ENCODE results near the gene DHX40. TPM values are rescaled to one million over a fixed set of nuclear protein-coding genes. Genes with fewer than 3 reads are reported as not detected.
"Not testable (repeated sequence)": the region's sequence is repeated elsewhere in the genome, so short reads cannot be mapped to it uniquely, and the experiment has no call there.

DHX40 gene
- total and polyA plus RNA-seq, 10 donors: 9.3 to 33.5 (median 25.4) TPM

DNA sequence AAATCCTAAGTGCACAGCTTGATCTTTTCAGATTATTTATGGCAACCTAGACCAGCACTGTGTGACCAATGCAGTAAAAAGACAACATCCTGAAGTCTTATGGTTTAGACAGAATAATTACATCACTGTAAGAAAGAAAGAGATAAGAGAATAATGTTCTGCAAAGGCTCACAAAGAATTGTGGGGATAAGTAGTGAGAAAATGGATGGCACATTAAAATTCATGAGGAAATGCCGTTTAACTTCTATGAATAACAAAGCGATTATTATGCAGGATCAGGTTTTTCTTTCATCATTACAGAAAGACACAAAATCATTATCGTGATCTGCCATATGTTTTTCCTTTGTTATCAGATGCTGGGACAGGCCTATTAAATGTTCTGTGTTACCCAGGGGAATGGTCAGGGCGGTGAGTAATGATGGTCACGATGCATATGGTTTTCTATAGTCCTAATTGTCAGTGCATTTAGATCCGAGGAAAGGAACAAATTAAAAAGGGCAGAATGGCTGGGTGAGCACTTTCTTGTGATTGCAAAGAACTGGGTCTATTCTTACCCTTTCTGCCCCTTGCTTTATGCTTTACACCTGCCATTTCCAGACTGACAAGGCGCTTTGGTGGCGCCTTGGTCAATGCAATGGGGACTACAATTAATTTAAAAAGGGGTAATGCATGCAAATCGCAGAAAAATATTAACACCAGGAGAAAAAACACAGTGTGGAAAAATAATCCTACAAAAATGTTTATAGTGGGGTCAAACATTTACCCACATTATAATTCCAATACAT, 18.1 kb upstream of the DHX40 start:
- TF ChIP-seq POLR2A (IDR thresholded peaks at IDR 0.05): no peak
- no peak for TF ChIP-seq POLR2AphosphoS5 (IDR thresholded peaks at IDR 0.05)
- TF ChIP-seq, protein P1, sequence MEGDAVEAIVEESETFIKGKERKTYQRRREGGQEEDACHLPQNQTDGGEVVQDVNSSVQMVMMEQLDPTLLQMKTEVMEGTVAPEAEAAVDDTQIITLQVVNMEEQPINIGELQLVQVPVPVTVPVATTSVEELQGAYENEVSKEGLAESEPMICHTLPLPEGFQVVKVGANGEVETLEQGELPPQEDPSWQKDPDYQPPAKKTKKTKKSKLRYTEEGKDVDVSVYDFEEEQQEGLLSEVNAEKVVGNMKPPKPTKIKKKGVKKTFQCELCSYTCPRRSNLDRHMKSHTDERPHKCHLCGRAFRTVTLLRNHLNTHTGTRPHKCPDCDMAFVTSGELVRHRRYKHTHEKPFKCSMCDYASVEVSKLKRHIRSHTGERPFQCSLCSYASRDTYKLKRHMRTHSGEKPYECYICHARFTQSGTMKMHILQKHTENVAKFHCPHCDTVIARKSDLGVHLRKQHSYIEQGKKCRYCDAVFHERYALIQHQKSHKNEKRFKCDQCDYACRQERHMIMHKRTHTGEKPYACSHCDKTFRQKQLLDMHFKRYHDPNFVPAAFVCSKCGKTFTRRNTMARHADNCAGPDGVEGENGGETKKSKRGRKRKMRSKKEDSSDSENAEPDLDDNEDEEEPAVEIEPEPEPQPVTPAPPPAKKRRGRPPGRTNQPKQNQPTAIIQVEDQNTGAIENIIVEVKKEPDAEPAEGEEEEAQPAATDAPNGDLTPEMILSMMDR (IDR thresholded peaks at IDR 0.05 in 8 of 11, conservative IDR thresholded peaks at IDR 0.05 in 3 of 11): no peak
- H3K4me3 ChIP-seq: no peak overlapping the region
- intact Hi-C loops (cut with DNase I; ENCODE audit: low total_unique reads): no loop called here
- H3K27me3 ChIP-seq (replicated peaks in 1 of 7): no peaks in the 10 kb centered on the region
- H3K27ac ChIP-seq: no peak overlapping the region
- WGBS, 5 donors: 84 to 92% (median 88%) methylated on average over 9 of the region's 9 CpGs
- H3K4me1 ChIP-seq: peaks cover 0 to 13% (median 0%) of the 10 kb centered on the region in 6 donors
- H3K36me3 ChIP-seq: no peaks in the 10 kb centered on the region
- no peaks in the 10 kb centered on the region for H3K9me3 ChIP-seq
- DNase-seq: no peak

DNA sequence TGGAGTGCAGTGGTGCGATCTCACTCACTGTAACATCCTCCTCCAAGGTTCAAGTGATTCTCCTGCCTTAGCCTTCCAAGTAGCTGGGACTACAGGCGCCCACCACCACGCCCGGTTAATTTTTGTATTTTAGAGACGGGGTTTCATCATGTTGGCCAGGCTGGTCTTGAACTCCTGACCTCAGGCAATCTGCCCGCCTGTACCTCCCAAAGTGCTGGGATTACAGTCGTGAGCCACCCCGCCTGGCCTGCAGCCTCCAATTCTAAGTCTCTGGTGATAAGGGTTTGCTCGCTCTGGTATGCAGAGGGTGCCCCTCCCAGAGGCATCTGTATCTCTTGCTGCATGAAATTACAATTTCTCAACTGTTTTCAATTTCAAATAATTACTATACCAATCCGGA, 16.4 kb upstream of the DHX40 start:
- H3K4me1 ChIP-seq; H3K4me3 ChIP-seq; DNase-seq; H3K9me3 ChIP-seq; H3K27ac ChIP-seq; H3K27me3 ChIP-seq (replicated peaks in 1 of 7); H3K36me3 ChIP-seq; intact Hi-C loops (cut with DNase I; ENCODE audit: low total_unique reads): not testable (repeated sequence)
- 85 to 94% (median 92%) methylated on average over 10 of the region's 10 CpGs for WGBS, 5 donors

DNA sequence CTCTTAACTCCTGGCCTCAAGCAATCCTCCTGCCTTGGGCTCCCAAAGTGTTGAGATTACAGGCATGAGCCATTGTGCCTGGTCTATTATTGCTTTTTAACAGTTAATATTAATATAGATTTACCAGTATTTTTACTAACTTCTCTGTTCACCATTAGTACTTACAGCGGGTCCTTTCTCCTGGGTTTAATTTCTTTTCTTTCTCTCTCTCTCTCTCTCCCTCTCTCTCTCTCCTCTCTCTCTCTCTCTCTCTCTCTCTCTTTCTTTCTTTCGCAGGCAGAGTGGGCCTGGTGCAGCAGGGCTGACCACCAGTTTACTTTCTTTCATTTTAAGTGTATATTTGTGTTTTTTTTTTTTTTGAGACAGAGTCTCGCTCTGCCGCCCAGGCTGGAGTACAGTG, 14.7 kb upstream of the DHX40 start:
- no peak for DNase-seq
- TF ChIP-seq, protein P1 (IDR thresholded peaks at IDR 0.05 in 8 of 11, conservative IDR thresholded peaks at IDR 0.05 in 3 of 11): no peak
- no peak for TF ChIP-seq POLR2A (IDR thresholded peaks at IDR 0.05)
- no peak for TF ChIP-seq POLR2AphosphoS5 (IDR thresholded peaks at IDR 0.05)
- 92 to 99% (median 96%) methylated on average over 2 to 4 of the region's 4 CpGs for WGBS, 5 donors

DNA sequence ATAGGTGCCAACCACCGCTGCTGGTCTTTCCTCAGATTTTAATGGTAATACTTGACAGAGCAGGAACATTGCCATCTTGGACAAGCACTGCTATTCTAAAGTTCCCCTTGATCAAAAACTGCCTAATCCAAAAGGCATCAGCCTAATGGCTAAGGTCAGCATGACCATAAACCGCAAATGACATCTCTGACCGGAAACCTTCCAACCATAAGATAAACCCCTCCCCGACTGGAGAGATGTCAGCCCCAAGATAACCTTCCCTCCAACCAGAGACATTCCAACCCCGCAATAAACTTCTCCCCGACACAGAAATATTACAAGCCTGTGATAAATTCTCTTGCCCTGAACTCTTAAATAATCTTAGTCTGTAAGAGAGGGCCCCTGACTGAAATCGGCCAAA, 7.4 kb upstream of the DHX40 start:
- no peak overlapping the region for H3K4me3 ChIP-seq
- intact Hi-C loops (cut with DNase I; ENCODE audit: low total_unique reads): no loop called here
- no peaks in the 10 kb centered on the region for H3K9me3 ChIP-seq
- TF ChIP-seq, protein P1 (IDR thresholded peaks at IDR 0.05 in 8 of 11, conservative IDR thresholded peaks at IDR 0.05 in 3 of 11): no peak
- TF ChIP-seq POLR2A (IDR thresholded peaks at IDR 0.05) (no peak), POLR2AphosphoS5 (IDR thresholded peaks at IDR 0.05) (no peak)
- DNase-seq: no peak
- H3K27me3 ChIP-seq (replicated peaks in 1 of 7): no peaks in the 10 kb centered on the region
- 85 to 93% (median 87%) methylated on average over 7 of the region's 7 CpGs for WGBS, 5 donors
- H3K36me3 ChIP-seq: no peaks in the 10 kb centered on the region
- no peak overlapping the region for H3K27ac ChIP-seq
- no peaks in the 10 kb centered on the region for H3K4me1 ChIP-seq

More for the DNA sequence above, 14.7 kb upstream of the DHX40 start:
- intact Hi-C loops (cut with DNase I; ENCODE audit: low total_unique reads): no loop called here
- Histone ChIP-seq H3K4me1 (no peaks in the 10 kb centered on the region), H3K27ac (no peak overlapping the region), H3K4me3 (no peak overlapping the region), H3K9me3 (no peaks in the 10 kb centered on the region), H3K27me3 (replicated peaks in 1 of 7) (no peaks in the 10 kb centered on the region), H3K36me3 (no peaks in the 10 kb centered on the region)
